HL-60 (cell line): ENCODE data around the gene EPB41L4B.

Experiments used
- CTCF ChIP-seq: IDR thresholded peaks from one replicate; pipeline ENCODE4 v1.5.1; 2011; ENCODE audit warnings: low read length, control low read depth, inconsistent platforms; ENCODE audit not compliant: insufficient read depth
- POLR2AphosphoS5 ChIP-seq: IDR thresholded peaks from 2 replicates; pipeline ENCODE4 v1.6.1; 2012; ENCODE audit warnings: low read depth
- REST ChIP-seq: IDR thresholded peaks from 2 replicates; pipeline ENCODE4 v1.6.1; 2012; ENCODE audit warnings: low read depth; ENCODE audit not compliant: insufficient replicate concordance
- SPI1 ChIP-seq: IDR thresholded peaks from 2 replicates; pipeline ENCODE4 v1.6.1; 2012; ENCODE audit warnings: low read depth, mild to moderate bottlenecking, borderline replicate concordance

GRCh38 chr9:109283012-109283411, 37.8 kb downstream of the EPB41L4B start:
- TF ChIP-seq CTCF: no peak
- no peak for TF ChIP-seq REST
- TF ChIP-seq SPI1: no peak
- TF ChIP-seq POLR2AphosphoS5: no peak
